ENCODE data around the gene DOC2B. TPM values are rescaled to one million over a fixed set of nuclear protein-coding genes. Genes with fewer than 3 reads are reported as not detected.

DOC2B gene
- total RNA-seq, 1 experiment from 2014 or later: 15.2 TPM

DNA sequence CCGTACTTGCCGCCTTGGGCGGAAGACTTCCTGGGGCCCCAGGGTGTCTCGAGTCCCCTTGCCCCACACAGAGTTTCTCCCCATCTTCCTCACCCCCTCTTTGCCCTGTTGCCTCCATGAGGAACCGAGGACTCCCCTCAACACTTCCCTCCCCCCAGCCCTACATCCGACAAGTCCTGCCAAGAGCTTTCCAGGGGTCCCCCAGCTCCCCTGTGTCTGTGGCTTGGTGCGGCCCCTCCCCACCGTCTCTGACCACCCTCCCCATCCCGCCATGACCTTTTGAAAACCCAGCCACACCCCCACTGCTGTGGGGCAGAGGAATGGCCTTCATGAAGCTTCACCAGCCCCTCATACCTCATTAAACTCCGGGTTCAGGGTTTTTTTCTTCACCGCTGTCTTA lies 32.7 kb downstream of the DOC2B start:
- Histone ChIP-seq H3K27me3 (ENCODE audit: insufficient read depth, low read length) (no peaks in the 10 kb centered on the region), H3K9me2 (ENCODE audit: insufficient read depth) (no peaks in the 10 kb centered on the region), H3K4me2 (ENCODE audit: low read length) (no peak overlapping the region), H3K36me3 (ENCODE audit: control insufficient read depth in 1 of 2, insufficient read depth in 2 of 2, low read length in 2 of 2) (no peaks in the 10 kb centered on the region; a peak in 1 of 4 replicates), H2AFZ (ENCODE audit: low read depth, low read length, poor library complexity, severe bottlenecking) (no peak overlapping the region), H3K4me1 (ENCODE audit: control insufficient read depth in 1 of 2, insufficient read depth in 2 of 2, low read length in 2 of 2) (peaks cover 0 to under 1% of the 10 kb centered on the region in 2 experiments; a peak in 1 of 4 replicates), H3K9me3 (ENCODE audit: control insufficient read depth in 1 of 2, insufficient read depth in 1 of 2, low read depth in 1 of 2, low read length in 2 of 2) (no peaks in the 10 kb centered on the region), H3K9ac (ENCODE audit: low read length) (no peak overlapping the region), H3K27ac (ENCODE audit: low read depth, low read length) (no peak overlapping the region), H4K20me1 (ENCODE audit: insufficient read depth) (no peaks in the 10 kb centered on the region), H3K79me2 (ENCODE audit: insufficient read depth, low read length) (no peaks in the 10 kb centered on the region), H3K4me3 (replicated peaks in 1 of 2; ENCODE audit: low read depth in 1 of 2, low read length in 2 of 2) (no peak overlapping the region)
- ChIA-PET POLR2A (no interaction called here), RAD21 (ENCODE audit: low non-redundant PET in 1 of 2, low total read pairs in 2 of 2, uncharacterized antibody in 2 of 2, unreplicated experiment in 2 of 2) (no interaction called here), CTCF (no interaction called here)
- ATAC-seq (no peak), DNase-seq (ENCODE audit: low read depth, low spot score) (no peak)
- TF ChIP-seq ELF1 (IDR thresholded peaks at IDR 0.05; ENCODE audit: borderline replicate concordance, low read depth) (no peak), RAD21 (IDR thresholded peaks at IDR 0.05; ENCODE audit: low read depth) (no peak), EZH2phosphoT487 (IDR thresholded peaks at IDR 0.05; ENCODE audit: borderline replicate concordance) (no peak), CEBPB (IDR thresholded peaks at IDR 0.05; ENCODE audit: low read depth) (no peak), POLR2AphosphoS5 (IDR thresholded peaks at IDR 0.05; ENCODE audit: low read depth, low read length) (no peak), EGR1 (IDR thresholded peaks at IDR 0.05; ENCODE audit: low read depth) (no peak), TCF7L2 (IDR thresholded peaks at IDR 0.05; ENCODE audit: borderline replicate concordance, extremely low read depth, insufficient read depth, insufficient read length) (no peak), JUND (IDR thresholded peaks at IDR 0.05) (no peak)
- TF ChIP-seq, protein P1, sequence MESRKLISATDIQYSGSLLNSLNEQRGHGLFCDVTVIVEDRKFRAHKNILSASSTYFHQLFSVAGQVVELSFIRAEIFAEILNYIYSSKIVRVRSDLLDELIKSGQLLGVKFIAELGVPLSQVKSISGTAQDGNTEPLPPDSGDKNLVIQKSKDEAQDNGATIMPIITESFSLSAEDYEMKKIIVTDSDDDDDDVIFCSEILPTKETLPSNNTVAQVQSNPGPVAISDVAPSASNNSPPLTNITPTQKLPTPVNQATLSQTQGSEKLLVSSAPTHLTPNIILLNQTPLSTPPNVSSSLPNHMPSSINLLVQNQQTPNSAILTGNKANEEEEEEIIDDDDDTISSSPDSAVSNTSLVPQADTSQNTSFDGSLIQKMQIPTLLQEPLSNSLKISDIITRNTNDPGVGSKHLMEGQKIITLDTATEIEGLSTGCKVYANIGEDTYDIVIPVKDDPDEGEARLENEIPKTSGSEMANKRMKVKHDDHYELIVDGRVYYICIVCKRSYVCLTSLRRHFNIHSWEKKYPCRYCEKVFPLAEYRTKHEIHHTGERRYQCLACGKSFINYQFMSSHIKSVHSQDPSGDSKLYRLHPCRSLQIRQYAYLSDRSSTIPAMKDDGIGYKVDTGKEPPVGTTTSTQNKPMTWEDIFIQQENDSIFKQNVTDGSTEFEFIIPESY (IDR thresholded peaks at IDR 0.05; ENCODE audit: extremely low read depth, insufficient replicate concordance, low read length): no peak
- BruUV-seq (replicated peaks): no TSS peak
- intact Hi-C loops (cut with micrococcal nuclease): no loop called here

Data from HCT116 (cell line).